Keratinocyte (primary cell): ENCODE measurements around the gene ANKRD33. TPM values are rescaled to one million over a fixed set of nuclear protein-coding genes. Genes with fewer than 3 reads are reported as not detected.
A peak's percentile ranks its signal among the peaks of the same experiment; 100 is the strongest.

Experiments
- DNase-seq: peaks from one replicate; pipeline ENCODE4 v3.0.0-alpha.2; 2011; ENCODE audit warnings: low read depth, missing footprints, low spot score
- FAIRE-seq: peaks from 2 replicates; lab custom pipeline; 2011; peaks lifted over from hg19 to GRCh38; lab: Jason Lieb, UNC
- H2AFZ ChIP-seq: 2 replicates; pipeline ENCODE4 v1.6.0; 2012; ENCODE audit warnings: low read length, control low read depth, inconsistent platforms; ENCODE audit not compliant: control insufficient read depth
- H3K27ac ChIP-seq: 2 replicates; pipeline ENCODE4 v1.5.1; 2011; ENCODE audit warnings: low read length; ENCODE audit not compliant: control insufficient read depth, insufficient read depth
- H3K27me3 ChIP-seq: 3 replicates; pipeline ENCODE4 v1.6.0; 2011; ENCODE audit warnings: low read length; ENCODE audit not compliant: control insufficient read depth, insufficient read depth; ENCODE audit errors: extremely low read depth
- H3K36me3 ChIP-seq, 2 experiments: 2 replicates in 1 of 2; 3 replicates in 1 of 2; pipeline ENCODE4 v1.5.1; 2011; ENCODE audit warnings: low read length in 2 of 2, mild to moderate bottlenecking in 1 of 2; ENCODE audit not compliant: control insufficient read depth in 2 of 2, insufficient read depth in 2 of 2; ENCODE audit errors: extremely low read depth in 1 of 2
- H3K4me1 ChIP-seq: 3 replicates; pipeline ENCODE4 v1.5.1; 2011; ENCODE audit warnings: low read length; ENCODE audit not compliant: control insufficient read depth, insufficient read depth; ENCODE audit errors: extremely low read depth
- H3K4me2 ChIP-seq: 3 replicates; pipeline ENCODE4 v1.6.0; 2011; ENCODE audit warnings: low read depth, low read length; ENCODE audit not compliant: control insufficient read depth, insufficient read depth; ENCODE audit errors: extremely low read depth
- H3K4me3 ChIP-seq, 3 experiments: fragments of 200-600 bp in 1 of 3; sonication (generic) in 1 of 3; 2 replicates in 2 of 3; 3 replicates in 1 of 3; pipeline ENCODE4 v1.5.1; 2011 to 2016; ENCODE audit warnings: low read length in 3 of 3, mild to moderate bottlenecking in 3 of 3, control low read depth in 2 of 3, inconsistent platforms in 1 of 3, low read depth in 1 of 3, mixed read lengths in 1 of 3, mixed run types in 1 of 3, moderate library complexity in 1 of 3; ENCODE audit not compliant: control insufficient read depth in 2 of 3, insufficient read depth in 2 of 3; ENCODE audit errors: extremely low read depth in 1 of 3
- H3K79me2 ChIP-seq: 2 replicates; pipeline ENCODE4 v1.6.0; 2012; ENCODE audit warnings: low read length; ENCODE audit not compliant: control insufficient read depth, insufficient read depth
- H3K9ac ChIP-seq: 3 replicates; pipeline ENCODE4 v1.6.0; 2011; ENCODE audit warnings: low read length; ENCODE audit not compliant: control insufficient read depth, insufficient read depth; ENCODE audit errors: extremely low read depth
- H3K9me1 ChIP-seq: 3 replicates; pipeline ENCODE4 v1.6.0; 2011; ENCODE audit warnings: low read length; ENCODE audit not compliant: control insufficient read depth, insufficient read depth; ENCODE audit errors: extremely low read depth
- H3K9me3 ChIP-seq: 2 replicates; pipeline ENCODE4 v1.5.1; 2012; ENCODE audit warnings: low read depth, low read length; ENCODE audit not compliant: control insufficient read depth
- H4K20me1 ChIP-seq: 3 replicates; pipeline ENCODE4 v1.6.0; 2011; ENCODE audit warnings: low read length; ENCODE audit not compliant: control insufficient read depth, insufficient read depth; ENCODE audit errors: extremely low read depth
- CTCF ChIP-seq, 3 experiments: IDR thresholded peaks in 1 of 3; conservative IDR thresholded peaks in 1 of 3; optimal IDR thresholded peaks in 1 of 3; 2 replicates in 2 of 3; 3 replicates in 1 of 3; pipeline versions ENCODE3 to v1.5.1; 2011; ENCODE audit warnings: low read length in 3 of 3, mild to moderate bottlenecking in 3 of 3, moderate library complexity in 2 of 3, control low read depth in 1 of 3, inconsistent platforms in 1 of 3; ENCODE audit not compliant: insufficient read depth in 2 of 3; ENCODE audit errors: extremely low read depth in 1 of 3
- EZH2 ChIP-seq: IDR thresholded peaks from one replicate; pipeline ENCODE4 v1.6.1; 2012; ENCODE audit warnings: inconsistent platforms, mild to moderate bottlenecking, low read length, moderate library complexity
- dilution Hi-C: fragments of 300-500 bp; cut with MboI; formaldehyde crosslinking; loops from one replicate; pipeline ENCODE4 v1.7.0; 2020; ENCODE audit warnings: low sequenced_read_pairs; ENCODE audit not compliant: extremely low pct_ligation_motif_present
- polyA plus RNA-seq, 5 experiments: library from polyadenylated mRNA; depleted of rRNA in 3 of 5; stranded (reverse) in 3 of 5; stranded (forward) in 1 of 5; unstranded in 1 of 5; fragments of >200 nt; gene quantifications; 1 replicate in 1 of 5; 2 replicates in 3 of 5; 3 replicates in 1 of 5; pipeline versions ENCODE4 v1.2.1 to v1.2.3, GENCODE V29; 2011 to 2012; ENCODE audit warnings: missing spikeins in 2 of 5, low read depth in 1 of 5, low replicate concordance in 1 of 5

ANKRD33 gene
- polyA plus RNA-seq, 1 donor (not counting 4 experiments of a cell fraction or from before 2014, with no cell fraction given), result not detected

GRCh38 chr12:51863933-51864832 lies 23.7 kb upstream of the ANKRD33 start:
- peaks cover 56% of the 10 kb centered on the region for H3K27me3 ChIP-seq
- H3K36me3 ChIP-seq, result no peaks in the 10 kb centered on the region
- peak overlapping the region; percentile 25 for H3K4me2 ChIP-seq
- no peak for DNase-seq
- peak; percentile 77 for TF ChIP-seq EZH2
- no peak for TF ChIP-seq CTCF (optimal IDR thresholded peaks at IDR 0.05 in 1 of 3, IDR thresholded peaks at IDR 0.05 in 1 of 3, conservative IDR thresholded peaks at IDR 0.05 in 1 of 3; ENCODE audit: extremely low read depth in 1 of 3, insufficient read depth in 2 of 3, low read length in 3 of 3)
- no peaks in the 10 kb centered on the region for H3K9me3 ChIP-seq
- H3K4me1 ChIP-seq, result no peaks in the 10 kb centered on the region
- no peaks in the 10 kb centered on the region for H4K20me1 ChIP-seq
- no peak overlapping the region for H3K4me3 ChIP-seq
- no peaks in the 10 kb centered on the region for H3K79me2 ChIP-seq
- no peaks in the 10 kb centered on the region for H3K9me1 ChIP-seq
- no peak overlapping the region for H2AFZ ChIP-seq
- dilution Hi-C loops, result no loop called here
- no peak overlapping the region for H3K9ac ChIP-seq
- FAIRE-seq, result no peak
- H3K27ac ChIP-seq, result no peak overlapping the region

GRCh38 chr12:51864833-51865670 lies 22.9 kb upstream of the ANKRD33 start:
- Histone ChIP-seq H3K4me1 (no peaks in the 10 kb centered on the region), H3K79me2 (no peaks in the 10 kb centered on the region), H3K9me1 (no peaks in the 10 kb centered on the region), H3K27me3 (peaks cover 65% of the 10 kb centered on the region), H3K4me3 (no peak overlapping the region), H3K36me3 (no peaks in the 10 kb centered on the region), H3K4me2 (no peak overlapping the region), H3K9ac (no peak overlapping the region), H2AFZ (no peak overlapping the region), H3K27ac (no peak overlapping the region), H4K20me1 (no peaks in the 10 kb centered on the region), H3K9me3 (no peaks in the 10 kb centered on the region)
- DNase-seq, result no peak
- dilution Hi-C loops, result no loop called here
- FAIRE-seq, result no peak
- no peak for TF ChIP-seq EZH2
- no peak for TF ChIP-seq CTCF (optimal IDR thresholded peaks at IDR 0.05 in 1 of 3, IDR thresholded peaks at IDR 0.05 in 1 of 3, conservative IDR thresholded peaks at IDR 0.05 in 1 of 3; ENCODE audit: extremely low read depth in 1 of 3, insufficient read depth in 2 of 3, low read length in 3 of 3)
